ENCODE results near the gene HIPK4. TPM values are rescaled to one million over a fixed set of nuclear protein-coding genes. Genes with fewer than 3 reads are reported as not detected.
"Not testable (repeated sequence)": the region's sequence is repeated elsewhere in the genome, so short reads cannot be mapped to it uniquely, and the experiment has no call there.

The HIPK4 gene
- total RNA-seq, 2 experiments from 2014 or later: 0.10 TPM; not detected in 1

- Mint-ChIP-seq H3K4me1 (ENCODE audit: low read depth) (peaks cover 45% of the 10 kb centered on the region), H3K27me3 (ENCODE audit: low read depth) (no peaks in the 10 kb centered on the region), H3K4me3 (no peak overlapping the region), H3K9me3 (ENCODE audit: insufficient read depth) (no peaks in the 10 kb centered on the region), H3K36me3 (ENCODE audit: low read depth) (peaks cover 1% of the 10 kb centered on the region), H3K27ac (no peak overlapping the region)
- CTCF ChIA-PET: interaction anchor here (1.7 kb wide), 1 partner anchor 109 kb away, joined by 4 read pairs; no protein-coding TSS in a partner anchor
- ATAC-seq (no peak), DNase-seq (no peak)
- POLR2A ChIA-PET: no interaction called here
Observed at GRCh38 chr19:40414542-40415535, 24.9 kb upstream of the HIPK4 start.

- CTCF ChIA-PET: interaction anchor here (0.8 to 1.7 kb wide), 2 partner anchors 108 to 136 kb away, joined by 3 to 4 read pairs; no protein-coding TSS in a partner anchor
- peak within 1 kb of the TSS; percentile 68 for H3K27ac Mint-ChIP-seq
- ATAC-seq (no peak), DNase-seq (no peak)
- H3K4me3 Mint-ChIP-seq: no peak within 1 kb of the TSS
- peaks cover 43% of the 10 kb centered on the region for H3K4me1 Mint-ChIP-seq (ENCODE audit: low read depth)
- no peaks in the 10 kb centered on the region for H3K27me3 Mint-ChIP-seq (ENCODE audit: low read depth)
- POLR2A ChIA-PET: interaction anchor here (0.7 to 1.1 kb wide), 3 partner anchors 8 to 66 kb away, joined by 3 to 5 read pairs (median 3); no protein-coding TSS in a partner anchor
- H3K9me3 Mint-ChIP-seq (ENCODE audit: insufficient read depth): no peaks in the 10 kb centered on the region
- H3K36me3 Mint-ChIP-seq (ENCODE audit: low read depth): no peaks in the 10 kb centered on the region
Observed at GRCh38 chr19:40413291-40413845, 23.4 kb upstream of the HIPK4 start, which contains the start of gene PRX. PRX (minus strand) TSS chr19:40413378; CDS start chr19:40407932, 5,446 bp downstream.

- Mint-ChIP-seq H3K27me3 (ENCODE audit: low read depth) (no peaks in the 10 kb centered on the region), H3K4me3 (no peak overlapping the region), H3K4me1 (ENCODE audit: low read depth) (peaks cover 43% of the 10 kb centered on the region), H3K9me3 (ENCODE audit: insufficient read depth) (no peaks in the 10 kb centered on the region), H3K36me3 (ENCODE audit: low read depth) (no peaks in the 10 kb centered on the region), H3K27ac (no peak overlapping the region)
- ATAC-seq (no peak), DNase-seq (no peak)
- ChIA-PET CTCF (interaction anchor here (0.9 to 2.3 kb wide), 3 partner anchors 8 to 108 kb away, joined by 3 to 9 read pairs (median 4); no protein-coding TSS in a partner anchor), POLR2A (interaction anchor here (0.6 to 1.1 kb wide), 4 partner anchors 9 to 66 kb away, joined by 3 to 5 read pairs (median 3); no protein-coding TSS in a partner anchor)
Observed at GRCh38 chr19:40412866-40413265, 22.9 kb upstream of the HIPK4 start.

GRCh38 chr19:40411958-40412499 is 22.0 kb upstream of the HIPK4 start:
- Mint-ChIP-seq H3K9me3 (ENCODE audit: insufficient read depth) (no peaks in the 10 kb centered on the region), H3K27ac (no peak overlapping the region), H3K4me3 (no peak overlapping the region), H3K4me1 (ENCODE audit: low read depth) (peaks cover 39% of the 10 kb centered on the region), H3K36me3 (ENCODE audit: low read depth) (no peaks in the 10 kb centered on the region), H3K27me3 (ENCODE audit: low read depth) (no peaks in the 10 kb centered on the region)
- no peak for ATAC-seq
- POLR2A ChIA-PET: interaction anchor here (1.0 kb wide), 1 partner anchor 13 kb away, joined by 5 read pairs; no protein-coding TSS in a partner anchor
- DNase-seq: no peak
- CTCF ChIA-PET: interaction anchor here (0.9 to 2.3 kb wide), 2 partner anchors 9 to 52 kb away, joined by 3 to 9 read pairs; no protein-coding TSS in a partner anchor

DNA sequence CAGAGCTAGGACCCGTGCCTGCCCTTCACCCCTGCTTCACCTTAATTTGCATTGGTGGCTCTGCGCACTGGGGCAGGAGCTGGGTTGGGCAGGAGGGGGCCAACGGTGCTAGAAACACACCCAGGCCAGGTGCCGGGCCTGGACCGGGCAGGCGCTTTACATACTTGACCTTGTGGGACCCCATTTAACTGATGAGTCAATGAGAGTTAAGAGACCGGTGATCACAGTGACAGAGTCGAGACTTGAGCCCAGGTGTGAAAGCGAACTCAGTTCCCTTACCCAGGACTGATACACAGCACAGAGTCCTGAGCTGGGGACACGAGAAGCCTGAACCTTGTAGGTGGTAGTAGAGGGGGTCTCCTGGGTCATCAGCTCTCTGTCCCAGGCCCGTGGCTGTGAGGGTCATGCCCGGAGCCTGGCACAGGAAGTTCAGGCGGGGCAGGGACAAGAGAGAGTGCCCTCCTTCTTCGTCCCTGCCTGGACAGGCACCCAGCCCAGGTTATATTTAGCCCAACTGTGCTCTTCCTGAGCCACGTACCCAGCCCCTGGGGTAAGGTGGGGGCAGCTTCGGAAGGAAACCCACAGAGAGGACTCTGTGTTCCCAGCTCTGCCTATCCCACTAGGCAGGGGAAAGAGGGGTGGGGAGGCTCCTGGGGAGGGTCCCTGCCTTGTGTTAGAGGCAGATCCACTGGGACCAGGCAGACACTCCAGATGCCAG is 21.3 kb upstream of the HIPK4 start:
- DNase-seq (no peak), ATAC-seq (no peak)
- Mint-ChIP-seq H3K4me1 (ENCODE audit: low read depth) (peaks cover 34% of the 10 kb centered on the region), H3K4me3 (no peak overlapping the region), H3K36me3 (ENCODE audit: low read depth) (no peaks in the 10 kb centered on the region), H3K9me3 (ENCODE audit: insufficient read depth) (no peaks in the 10 kb centered on the region), H3K27me3 (ENCODE audit: low read depth) (no peaks in the 10 kb centered on the region), H3K27ac (no peak overlapping the region)
- POLR2A ChIA-PET: interaction anchor here (1.1 kb wide), 1 partner anchor 15 kb away, joined by 5 read pairs; the partner anchor contains the start of gene SERTAD1
- CTCF ChIA-PET: interaction anchor here (2.3 kb wide), 1 partner anchor 10 kb away, joined by 9 read pairs; no protein-coding TSS in a partner anchor

- Mint-ChIP-seq H3K27ac (no peak overlapping the region), H3K36me3 (ENCODE audit: low read depth) (no peaks in the 10 kb centered on the region), H3K4me1 (ENCODE audit: low read depth) (peaks cover 27% of the 10 kb centered on the region), H3K4me3 (no peak overlapping the region), H3K27me3 (ENCODE audit: low read depth) (no peaks in the 10 kb centered on the region), H3K9me3 (ENCODE audit: insufficient read depth) (no peaks in the 10 kb centered on the region)
- POLR2A ChIA-PET: interaction anchor here (2.5 kb wide), 1 partner anchor 10 kb away, joined by 14 read pairs; no protein-coding TSS in a partner anchor
- CTCF ChIA-PET: interaction anchor here (1.2 kb wide), 1 partner anchor 105 kb away, joined by 3 read pairs; no protein-coding TSS in a partner anchor
- no peak for ATAC-seq
- DNase-seq: no peak
Observed at GRCh38 chr19:40410030-40410389, 20.0 kb upstream of the HIPK4 start.

DNA sequence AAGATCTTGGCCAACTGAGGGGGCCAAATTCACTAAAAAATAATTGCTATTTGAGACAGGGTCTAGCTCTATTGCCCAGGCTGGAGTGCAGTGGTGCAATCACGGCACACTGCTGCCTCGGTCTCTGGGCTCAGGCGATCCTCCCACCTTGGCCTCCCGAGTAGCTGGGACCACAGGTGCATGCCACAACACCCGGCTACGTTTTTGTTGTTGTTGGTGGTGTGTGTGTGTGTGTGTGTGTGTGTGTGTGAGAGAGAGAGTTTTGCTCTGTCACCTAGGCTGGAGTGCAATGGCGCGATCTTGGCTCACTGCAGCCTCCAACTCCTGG is 18.6 kb upstream of the HIPK4 start:
- not testable (repeated sequence) for H3K9me3 Mint-ChIP-seq (ENCODE audit: insufficient read depth); H3K36me3 Mint-ChIP-seq (ENCODE audit: low read depth); H3K4me3 Mint-ChIP-seq; H3K27me3 Mint-ChIP-seq (ENCODE audit: low read depth); ATAC-seq; DNase-seq; H3K27ac Mint-ChIP-seq
- POLR2A ChIA-PET: interaction anchor here (0.7 to 2.5 kb wide), 2 partner anchors 12 to 34 kb away, joined by 3 to 14 read pairs; no protein-coding TSS in a partner anchor
- CTCF ChIA-PET: interaction anchor here (1.3 kb wide), 1 partner anchor 12 kb away, joined by 8 read pairs; no protein-coding TSS in a partner anchor
- peaks cover 26% of the 10 kb centered on the region for H3K4me1 Mint-ChIP-seq (ENCODE audit: low read depth)

GRCh38 chr19:40407714-40408597 is 18.0 kb upstream of the HIPK4 start:
- Mint-ChIP-seq H3K27me3 (ENCODE audit: low read depth) (no peaks in the 10 kb centered on the region), H3K36me3 (ENCODE audit: low read depth) (no peaks in the 10 kb centered on the region), H3K9me3 (ENCODE audit: insufficient read depth) (no peaks in the 10 kb centered on the region), H3K27ac (no peak overlapping the region), H3K4me1 (ENCODE audit: low read depth) (peaks cover 25% of the 10 kb centered on the region), H3K4me3 (no peak overlapping the region)
- ATAC-seq (no peak), DNase-seq (no peak)
- ChIA-PET CTCF (interaction anchor here (1.3 kb wide), 1 partner anchor 13 kb away, joined by 8 read pairs; no protein-coding TSS in a partner anchor), POLR2A (interaction anchor here (0.7 to 2.5 kb wide), 2 partner anchors 12 to 35 kb away, joined by 3 to 14 read pairs; no protein-coding TSS in a partner anchor)

GRCh38 chr19:40403262-40403984 is 13.4 kb upstream of the HIPK4 start:
- DNase-seq: peak; percentile 89
- H3K4me3 Mint-ChIP-seq: peak overlapping the region; percentile 87
- peak; percentile 78 for ATAC-seq
- peaks cover 32% of the 10 kb centered on the region for H3K4me1 Mint-ChIP-seq (ENCODE audit: low read depth)
- CTCF ChIA-PET: interaction anchor here (1.1 to 2.5 kb wide), 4 partner anchors 13 to 98 kb away, joined by 3 to 12 read pairs (median 8); partner anchors contain the start of gene SERTAD1
- no peaks in the 10 kb centered on the region for H3K36me3 Mint-ChIP-seq (ENCODE audit: low read depth)
- POLR2A ChIA-PET: interaction anchor here (0.6 to 1.6 kb wide), 2 partner anchors 17 to 39 kb away, joined by 5 read pairs; no protein-coding TSS in a partner anchor
- no peaks in the 10 kb centered on the region for H3K9me3 Mint-ChIP-seq (ENCODE audit: insufficient read depth)
- peak overlapping the region; percentile 72 for H3K27ac Mint-ChIP-seq
- peaks cover 12% of the 10 kb centered on the region for H3K27me3 Mint-ChIP-seq (ENCODE audit: low read depth)

All from activated CD8-positive, alpha-beta T cell treated with anti-CD3 and anti-CD28 coated beads, Interleukin-2, amount 10 ng/mL, durations not matched to agents 7 days and 5 days (primary cell).